Measurements from ENCODE around the gene TBX4.
"Not testable (repeated sequence)": the region's sequence is repeated elsewhere in the genome, so short reads cannot be mapped to it uniquely, and the experiment has no call there.

Gene TBX4

GRCh38 chr17:61483778-61484116 is 31.5 kb downstream of the TBX4 start:
- no peak for DNase-seq (ENCODE audit: low read depth in 3 of 3)

- DNase-seq (ENCODE audit: low read depth in 3 of 3), result no peak
These were observed 32.0 kb downstream of the TBX4 start for GRCh38 chr17:61484174-61484573.

DNA sequence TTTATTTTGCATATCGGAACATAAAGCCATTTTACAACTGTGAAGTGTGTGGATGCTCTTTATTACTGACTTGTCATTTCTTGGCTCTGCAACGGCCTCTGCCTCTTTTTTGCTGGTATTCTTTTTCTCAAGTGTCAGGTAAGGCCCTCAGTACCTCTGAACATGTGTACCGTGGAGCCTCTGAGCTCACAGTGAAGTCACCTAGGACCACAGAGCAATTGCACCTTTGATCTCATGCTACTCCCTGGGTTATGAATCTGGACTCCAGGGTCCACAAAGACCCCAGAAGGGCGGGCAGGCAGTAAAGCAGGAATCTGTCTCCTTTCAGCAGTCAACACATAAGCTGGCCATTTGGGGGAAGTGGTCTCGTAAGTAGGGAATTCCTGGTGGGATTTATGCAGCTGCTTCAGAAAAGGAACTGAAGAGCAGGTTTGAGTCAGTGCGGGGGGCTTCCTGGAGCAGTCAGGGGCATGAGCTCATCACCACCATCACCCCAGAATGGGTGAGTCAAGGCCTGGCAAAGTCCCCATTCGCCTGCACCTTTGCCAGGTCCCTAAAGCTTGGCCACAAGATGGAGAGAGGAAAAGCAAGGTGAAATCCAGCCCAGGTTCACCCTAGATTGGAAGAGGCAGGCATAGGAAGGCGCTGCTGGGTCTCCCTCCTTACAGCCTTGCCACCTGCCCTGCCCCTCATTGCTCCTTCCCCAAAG is 33.0 kb downstream of the TBX4 start:
- DNase-seq (ENCODE audit: low read depth in 3 of 3), result no peak

GRCh38 chr17:61486135-61487120 is 34.2 kb downstream of the TBX4 start:
- no peak for DNase-seq (ENCODE audit: low read depth in 3 of 3)

- no peak for DNase-seq (ENCODE audit: low read depth in 3 of 3)
These were observed 35.2 kb downstream of the TBX4 start for GRCh38 chr17:61487161-61487988.

DNA sequence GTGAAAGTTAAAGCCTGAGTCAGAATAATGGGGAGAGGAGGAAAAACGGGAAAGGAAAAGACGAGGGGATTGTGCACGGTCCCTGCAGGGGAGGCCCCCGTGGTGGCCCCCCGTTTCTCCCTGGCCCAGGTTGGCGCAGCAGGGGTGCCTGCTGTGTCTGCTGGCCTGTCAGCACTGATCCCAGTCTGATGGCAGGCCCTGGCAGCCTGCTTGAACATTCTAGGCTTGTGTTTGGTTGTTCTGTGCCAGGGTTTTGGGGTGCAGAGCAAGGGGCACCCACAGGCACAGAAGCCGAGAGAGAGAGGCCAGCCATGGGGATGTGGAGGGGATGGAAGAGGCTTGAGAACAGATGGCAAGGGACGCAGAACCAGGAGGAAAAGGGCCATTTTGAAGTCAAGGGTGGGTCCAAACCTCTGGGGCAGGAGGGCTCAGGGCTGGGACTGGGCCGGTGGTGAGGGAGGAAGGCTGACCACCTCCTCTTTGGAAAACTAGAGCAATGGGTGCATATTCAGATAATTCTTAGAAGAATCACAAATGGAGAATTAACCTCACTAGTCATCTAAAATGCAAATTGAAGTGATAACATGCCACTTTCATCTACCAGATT is 35.9 kb downstream of the TBX4 start:
- DNase-seq (ENCODE audit: low read depth in 3 of 3), result no peak

DNA sequence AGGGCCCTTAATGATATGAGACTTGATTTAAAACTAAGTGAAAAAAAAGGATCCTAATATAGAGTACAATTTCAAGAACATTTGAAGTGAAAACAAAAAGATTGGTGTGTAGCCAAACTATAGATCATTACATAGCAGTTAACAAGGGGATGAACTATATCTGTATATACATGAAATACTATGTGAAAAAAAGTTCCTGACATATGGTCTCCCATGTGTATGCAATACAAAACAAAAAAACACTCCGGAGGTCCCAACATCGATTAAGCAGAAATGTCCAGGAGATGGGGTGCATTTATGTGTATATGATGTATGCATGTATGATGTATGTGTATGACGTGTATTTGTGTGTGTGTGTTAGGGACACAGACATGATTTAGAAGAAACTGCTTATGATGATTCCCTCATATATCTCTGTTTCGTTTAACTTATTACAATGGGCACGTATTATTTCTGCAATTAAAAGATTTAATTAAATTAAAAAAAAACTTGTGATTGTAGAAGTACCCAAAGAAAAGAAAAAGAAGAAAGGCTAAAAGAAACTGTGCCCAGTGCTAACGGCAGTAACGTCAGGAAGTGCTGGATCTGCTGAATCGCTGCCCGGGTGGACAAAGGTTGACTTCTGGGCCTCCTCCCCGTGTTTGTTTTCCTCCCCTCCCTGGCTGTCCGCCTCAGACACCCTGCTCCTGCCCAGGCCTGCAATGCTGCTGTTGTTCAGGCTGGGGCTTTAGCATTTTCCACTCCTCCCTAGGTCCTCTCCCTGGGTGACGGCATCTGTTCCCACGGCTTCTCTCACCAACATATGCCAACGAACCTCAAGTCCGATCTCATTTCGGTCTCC is 36.9 kb downstream of the TBX4 start:
- DNase-seq (ENCODE audit: low read depth in 3 of 3), result no peak

DNA sequence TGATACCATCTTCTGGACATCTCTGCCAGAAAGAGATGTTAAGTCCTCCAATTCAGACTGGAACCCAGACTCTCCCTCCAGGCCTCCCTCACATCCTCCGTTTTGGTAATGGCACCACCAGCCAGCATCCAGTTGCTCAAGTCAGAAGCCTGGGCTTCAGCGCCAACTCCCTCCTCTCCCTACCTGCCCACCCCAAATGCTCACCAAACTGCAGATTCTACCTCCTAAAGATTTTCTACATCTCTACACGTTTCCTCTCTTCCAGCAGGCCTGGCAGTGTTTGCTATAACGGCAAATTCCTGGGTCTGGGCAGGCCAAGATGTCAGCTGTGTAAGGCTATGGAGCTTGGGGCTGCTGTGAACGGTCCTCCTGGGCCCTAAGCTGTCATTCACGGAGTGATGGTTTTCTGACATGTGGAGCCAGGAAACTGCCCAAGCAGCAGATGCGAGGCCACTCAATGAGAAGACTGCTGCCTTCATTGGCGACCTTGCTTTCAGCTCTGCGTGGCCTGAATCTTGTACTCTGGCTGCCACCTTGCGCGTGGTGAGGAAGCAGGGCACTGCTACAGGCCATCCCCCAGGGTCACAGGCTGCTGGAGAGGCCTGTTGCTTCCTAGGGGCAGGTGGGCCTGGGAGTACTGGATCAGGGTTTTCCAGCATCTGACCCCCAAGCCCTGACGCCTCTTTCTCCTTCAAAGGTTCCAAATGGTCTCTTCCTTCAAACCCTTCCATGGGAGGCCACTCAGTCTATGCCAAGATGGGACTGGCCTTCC is 37.7 kb downstream of the TBX4 start:
- DNase-seq (ENCODE audit: low read depth in 3 of 3), result no peak

- no peak for DNase-seq (ENCODE audit: low read depth in 3 of 3)
These were observed 38.3 kb downstream of the TBX4 start for GRCh38 chr17:61490540-61490975.

DNA sequence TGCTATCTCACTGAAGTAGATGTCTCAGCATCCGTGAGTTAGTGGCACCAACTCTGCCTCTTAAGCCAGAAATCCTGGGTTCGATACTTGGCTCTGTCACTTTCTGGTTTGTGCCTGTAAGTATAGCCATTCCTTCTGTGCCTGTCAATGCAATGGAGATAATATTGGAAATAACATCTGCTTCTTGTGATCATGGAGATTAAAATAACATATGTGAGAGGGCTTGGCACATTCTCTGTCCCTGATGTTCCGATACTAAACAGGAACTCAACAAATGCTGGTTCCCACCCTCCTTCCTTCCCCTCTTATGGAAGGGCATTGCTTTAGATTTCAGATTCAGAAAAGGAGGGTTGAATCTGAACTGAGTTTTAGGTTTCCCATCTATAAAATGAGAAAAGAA is 39.8 kb downstream of the TBX4 start:
- DNase-seq (ENCODE audit: low read depth in 3 of 3), result no peak

DNA sequence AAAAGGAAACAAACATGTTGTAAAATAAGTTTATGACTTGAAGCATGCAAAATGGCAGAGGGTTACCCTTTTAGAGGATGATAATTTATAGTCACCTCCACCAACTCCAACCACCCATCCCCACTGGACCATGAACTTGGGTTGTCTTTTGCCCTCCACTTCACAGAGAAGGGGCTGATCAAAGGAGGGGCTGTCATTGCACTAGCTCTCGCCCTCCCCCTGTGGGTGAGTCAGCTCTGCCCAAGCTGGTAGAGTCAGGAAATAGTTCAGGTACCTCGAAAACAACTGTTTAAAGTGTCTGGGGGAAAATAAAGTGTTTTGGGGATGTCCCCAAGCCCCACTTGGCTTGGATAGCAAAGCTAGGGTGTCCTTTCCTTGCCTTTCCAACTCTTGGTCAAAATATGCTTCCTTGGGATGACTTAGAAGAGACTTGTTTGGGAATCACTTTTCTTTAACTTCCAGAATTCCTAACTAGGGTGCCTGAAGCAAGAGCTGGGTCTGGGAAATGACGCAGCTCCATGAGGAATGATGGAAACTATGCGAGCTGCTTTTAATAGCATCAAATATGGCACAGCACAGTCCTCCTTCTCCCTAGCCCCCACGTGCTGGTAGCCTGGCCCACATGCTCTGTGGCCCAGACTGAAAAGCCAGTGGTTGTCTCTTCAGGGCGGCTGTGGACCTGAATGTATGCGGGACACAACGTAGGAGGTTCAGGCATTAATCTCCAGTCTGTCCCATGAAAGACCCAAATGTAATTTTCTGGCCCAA is 40.7 kb downstream of the TBX4 start:
- DNase-seq (ENCODE audit: low read depth in 3 of 3), result no peak

GRCh38 chr17:61493830-61494324 is 41.7 kb downstream of the TBX4 start:
- not testable (repeated sequence) for DNase-seq (ENCODE audit: low read depth in 3 of 3)

DNA sequence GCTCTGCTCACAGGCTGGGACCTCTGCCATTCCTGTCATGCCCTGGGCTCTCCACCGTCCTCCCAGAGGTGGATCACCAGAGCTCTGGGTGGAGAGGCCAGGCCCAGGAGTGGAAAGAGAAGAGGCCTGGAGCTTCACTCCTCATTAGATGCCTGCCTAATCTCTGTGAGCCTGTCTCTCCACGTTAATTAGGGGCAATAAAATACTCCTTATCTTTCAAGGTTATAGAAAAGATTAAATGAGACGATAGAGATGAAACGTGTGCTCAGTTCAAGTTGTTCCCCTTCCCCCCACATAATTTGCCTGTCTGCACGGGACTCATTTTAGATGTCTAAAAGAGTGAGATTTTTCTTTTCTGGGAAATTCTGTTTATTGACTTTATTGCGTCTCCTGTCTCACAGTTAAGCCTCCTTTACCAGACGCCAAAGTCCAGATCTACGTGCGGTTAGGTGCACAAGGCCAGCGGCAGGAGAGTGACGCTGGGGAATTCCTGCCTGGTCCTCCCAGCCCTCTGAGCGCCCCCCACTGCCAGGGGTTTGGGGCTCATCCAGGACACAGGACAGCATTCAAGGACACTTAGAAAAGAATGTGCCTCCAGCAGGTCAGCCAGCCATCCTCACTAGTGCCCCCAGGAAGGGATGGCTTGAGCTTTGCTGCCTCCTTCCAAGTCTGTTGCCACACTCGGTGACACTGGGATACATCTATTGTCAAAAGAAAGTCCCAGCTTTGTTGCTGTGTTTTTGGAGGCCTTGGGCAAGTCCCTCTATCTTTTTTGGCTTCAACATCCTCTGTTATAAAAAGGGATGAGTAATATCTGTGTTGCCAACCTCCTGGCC is 42.3 kb downstream of the TBX4 start:
- DNase-seq (ENCODE audit: low read depth in 3 of 3), result no peak

DNA sequence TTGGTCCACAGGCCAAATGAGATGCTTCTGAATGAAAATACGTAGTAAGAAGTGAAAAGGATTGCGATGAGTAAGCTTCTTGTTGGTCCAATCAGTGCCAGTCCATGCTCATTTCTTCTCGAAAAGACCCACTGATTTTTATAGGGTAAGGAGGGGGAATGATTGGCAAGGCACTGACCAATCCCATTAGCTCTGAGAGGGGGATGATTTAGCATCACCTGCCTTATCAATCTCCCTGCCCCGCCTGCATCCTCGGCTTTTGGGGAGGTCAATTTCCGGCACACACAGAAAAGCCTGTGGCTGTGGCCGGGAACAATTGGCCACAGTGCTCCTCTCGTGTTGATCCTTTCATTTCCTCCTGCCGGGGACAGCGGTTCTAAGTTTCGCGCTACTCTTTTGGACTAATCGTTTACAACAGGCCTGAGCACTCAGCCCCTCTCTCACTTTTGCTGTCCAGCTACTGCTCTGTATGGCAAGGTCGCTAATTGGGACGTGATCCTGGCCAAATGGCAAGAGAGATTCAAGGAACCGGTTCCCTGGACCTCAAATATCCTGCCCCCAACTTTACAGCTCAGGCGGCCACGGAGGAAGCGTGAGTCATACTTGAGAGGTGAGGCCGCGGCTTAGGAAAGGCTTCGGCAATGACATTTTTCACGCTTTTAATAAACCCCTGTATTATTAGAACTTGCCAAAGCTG is 43.1 kb downstream of the TBX4 start:
- no peak for DNase-seq (ENCODE audit: low read depth in 3 of 3)

- DNase-seq (ENCODE audit: low read depth in 3 of 3), result no peak
These were observed 44.1 kb downstream of the TBX4 start for GRCh38 chr17:61496174-61496956.

- no peak for DNase-seq (ENCODE audit: low read depth in 3 of 3)
These were observed 44.9 kb downstream of the TBX4 start for GRCh38 chr17:61496957-61497653.

Measured in stimulated activated CD4-positive, alpha-beta T cell treated with anti-CD3 and anti-CD28 coated beads, TNF-alpha, amount 100 ng/mL, for 48 hours (primary cell).